Measurements from ENCODE around the gene NAPSA.
"Not testable (repeated sequence)": the region's sequence is repeated elsewhere in the genome, so short reads cannot be mapped to it uniquely, and the experiment has no call there.

Gene NAPSA

GRCh38 chr19:50361290-50362029 is 4.0 kb downstream of the NAPSA start:
- CTCF ChIA-PET, result interaction anchor here (0.9 kb wide), 1 partner anchor 99 kb away, joined by 3 read pairs; no protein-coding TSS in a partner anchor
- POLR2A ChIA-PET, result no interaction called here
- TF ChIP-seq CTCF (IDR thresholded peaks at IDR 0.05; ENCODE audit: control extremely low read depth, extremely low read depth, low read depth, missing control alignments), result no peak
- DNase-seq (ENCODE audit: extremely low spot score), result no peak

- CTCF ChIA-PET, result interaction anchor here (0.9 to 3.4 kb wide), 5 partner anchors 9 to 736 kb away, joined by 3 to 29 read pairs (median 5); no protein-coding TSS in a partner anchor
- no peak for DNase-seq (ENCODE audit: extremely low spot score)
- POLR2A ChIA-PET, result no interaction called here
- no peak for TF ChIP-seq CTCF (IDR thresholded peaks at IDR 0.05; ENCODE audit: control extremely low read depth, extremely low read depth, low read depth, missing control alignments)
Measured at GRCh38 chr19:50359328-50359818, 6.1 kb downstream of the NAPSA start.

GRCh38 chr19:50358483-50359327 is 6.7 kb downstream of the NAPSA start:
- CTCF ChIA-PET, result interaction anchor here (0.9 to 3.4 kb wide), 9 partner anchors 8 to 737 kb away, joined by 3 to 29 read pairs (median 5); partner anchors contain the start of gene POLD1
- DNase-seq (ENCODE audit: extremely low spot score), result peak; percentile 91
- TF ChIP-seq CTCF (IDR thresholded peaks at IDR 0.05; ENCODE audit: control extremely low read depth, extremely low read depth, low read depth, missing control alignments), result no peak
- POLR2A ChIA-PET, result interaction anchor here (0.5 kb wide), 1 partner anchor 16 kb away, joined by 5 read pairs; no protein-coding TSS in a partner anchor

- peak; percentile 70 for DNase-seq (ENCODE audit: extremely low spot score)
- TF ChIP-seq CTCF (IDR thresholded peaks at IDR 0.05; ENCODE audit: control extremely low read depth, extremely low read depth, low read depth, missing control alignments), result peak; percentile 70
- ChIA-PET POLR2A (interaction anchor here (0.6 to 1.4 kb wide), 3 partner anchors 16 to 103 kb away, joined by 3 to 6 read pairs (median 3); partner anchors contain the start of gene KCNC3), CTCF (interaction anchor here (0.6 to 3.4 kb wide), 46 partner anchors 8 to 564 kb away, joined by 3 to 29 read pairs (median 4); partner anchors contain the start of genes GARIN5A, KCNC3, NAPSA and NR1H2)
Measured at GRCh38 chr19:50357178-50358100, 8.0 kb downstream of the NAPSA start.

- ChIA-PET POLR2A (interaction anchor here (0.6 to 1.4 kb wide), 3 partner anchors 16 to 103 kb away, joined by 3 to 6 read pairs (median 3); partner anchors contain the start of gene KCNC3), CTCF (interaction anchor here (0.7 to 3.4 kb wide), 38 partner anchors 9 to 565 kb away, joined by 3 to 29 read pairs (median 5); partner anchors contain the start of genes KCNC3, NAPSA, NR1H2 and POLD1)
- TF ChIP-seq CTCF (IDR thresholded peaks at IDR 0.05; ENCODE audit: control extremely low read depth, extremely low read depth, low read depth, missing control alignments), result no peak
- DNase-seq (ENCODE audit: extremely low spot score), result no peak
Measured at GRCh38 chr19:50356691-50357177, 8.7 kb downstream of the NAPSA start.

- CTCF ChIA-PET, result interaction anchor here (1.4 to 4.3 kb wide), 2 partner anchors 18 to 107 kb away, joined by 3 to 19 read pairs; no protein-coding TSS in a partner anchor
- POLR2A ChIA-PET; DNase-seq (ENCODE audit: extremely low spot score): not testable (repeated sequence)
Measured at GRCh38 chr19:50353487-50353880, 12.0 kb downstream of the NAPSA start.
